Suppressor macrophage (primary cell): ENCODE results near the gene MDM1.
A peak's percentile ranks its signal among the peaks of the same experiment; 100 is the strongest.

ENCODE experiments used
- DNase-seq, 4 experiments: peaks; one replicate each; pipeline ENCODE4 v3.0.0-alpha.2; 2020 to 2022

The MDM1 gene

GRCh38 chr12:68356060-68356695 is 24.0 kb upstream of the MDM1 start:
- peak in 1 of 4 experiments; percentile 39 for DNase-seq

- DNase-seq = no peak
Measured at GRCh38 chr12:68354977-68355541, 22.9 kb upstream of the MDM1 start.

GRCh38 chr12:68352067-68352466 is 19.9 kb upstream of the MDM1 start:
- DNase-seq = no peak

- DNase-seq = no peak
Measured at GRCh38 chr12:68350753-68351152, 18.6 kb upstream of the MDM1 start.

GRCh38 chr12:68349921-68350606 is 17.9 kb upstream of the MDM1 start:
- no peak for DNase-seq

GRCh38 chr12:68349220-68349621 is 17.1 kb upstream of the MDM1 start:
- no peak for DNase-seq

- DNase-seq = no peak
Measured at GRCh38 chr12:68348419-68348818, 16.3 kb upstream of the MDM1 start.

- DNase-seq = no peak
Measured at GRCh38 chr12:68345763-68346162, 13.6 kb upstream of the MDM1 start.

GRCh38 chr12:68344126-68344525 is 12.0 kb upstream of the MDM1 start:
- DNase-seq = no peak

GRCh38 chr12:68342966-68343365 is 10.8 kb upstream of the MDM1 start:
- DNase-seq = no peak

- no peak for DNase-seq
Measured at GRCh38 chr12:68341822-68342221, 9.7 kb upstream of the MDM1 start.

- DNase-seq = no peak
Measured at GRCh38 chr12:68340404-68341270, 8.5 kb upstream of the MDM1 start.

GRCh38 chr12:68336889-68337303 is 4.7 kb upstream of the MDM1 start:
- no peak for DNase-seq

- DNase-seq = no peak
Measured at GRCh38 chr12:68335462-68335861, 3.3 kb upstream of the MDM1 start.

- peak; percentile 10 to 53 (median 52) for DNase-seq
Measured at GRCh38 chr12:68334132-68334531, 2.0 kb upstream of the MDM1 start.

GRCh38 chr12:68332728-68333630 is 817 bp upstream of the MDM1 start:
- no peak for DNase-seq

- DNase-seq = no peak
Measured at GRCh38 chr12:68331500-68331868, 678 bp downstream of the MDM1 start.

- no peak for DNase-seq
Measured at GRCh38 chr12:68327896-68328295, 4.3 kb downstream of the MDM1 start.

GRCh38 chr12:68326716-68327115 is 5.4 kb downstream of the MDM1 start:
- DNase-seq = peak; percentile 58 to 79 (median 72)

GRCh38 chr12:68325966-68326365 is 6.2 kb downstream of the MDM1 start:
- DNase-seq = peak in 3 of 4 experiments; percentile 4 to 12 (median 5)

GRCh38 chr12:68324531-68324930 is 7.6 kb downstream of the MDM1 start:
- no peak for DNase-seq

GRCh38 chr12:68321140-68321539 is 11.0 kb downstream of the MDM1 start:
- DNase-seq = no peak
